CD14-positive monocyte (primary cell): ENCODE measurements around the gene NKD2. TPM values are rescaled to one million over a fixed set of nuclear protein-coding genes. Genes with fewer than 3 reads are reported as not detected.

Source experiments
- DNase-seq, 3 donors: peaks; one replicate each; pipeline ENCODE4 v3.0.0-alpha.2; 2011 to 2022
- H2AFZ ChIP-seq: 2 replicates; pipeline ENCODE4 v1.6.0; 2012; ENCODE audit warnings: mild to moderate bottlenecking, low read depth, low read length, inconsistent platforms; ENCODE audit not compliant: insufficient read depth, poor library complexity, severe bottlenecking
- H3K27ac ChIP-seq, 2 donors: 1 replicate in 1 of 2; 2 replicates in 1 of 2; pipeline ENCODE4 v1.5.1; 2012 to 2013; ENCODE audit warnings: low read length in 2 of 2, control low read depth in 1 of 2, inconsistent platforms in 1 of 2, low read depth in 1 of 2, mild to moderate bottlenecking in 1 of 2
- H3K27me3 ChIP-seq, 2 donors: one replicate each; pipeline versions ENCODE4 v1.6.0 to v1.6.1; 2011 to 2013; ENCODE audit warnings: low read length in 2 of 2; ENCODE audit not compliant: control insufficient read depth in 2 of 2, insufficient read depth in 2 of 2
- H3K36me3 ChIP-seq, 2 donors: replicated peaks in 1 of 2; 1 replicate in 1 of 2; 2 replicates in 1 of 2; pipeline versions ENCODE4 v1.5.1 to v1.6.1; 2012 to 2013; ENCODE audit warnings: low read length in 2 of 2, control low read depth in 1 of 2, inconsistent platforms in 1 of 2, mild to moderate bottlenecking in 1 of 2; ENCODE audit not compliant: insufficient read depth in 2 of 2, control insufficient read depth in 1 of 2
- H3K4me1 ChIP-seq, 2 donors: 1 replicate in 1 of 2; 2 replicates in 1 of 2; pipeline versions ENCODE4 v1.5.1 to v1.6.1; 2012 to 2013; ENCODE audit warnings: low read length in 2 of 2, control low read depth in 1 of 2, inconsistent platforms in 1 of 2, mild to moderate bottlenecking in 1 of 2, moderate library complexity in 1 of 2; ENCODE audit not compliant: insufficient read depth in 2 of 2, control insufficient read depth in 1 of 2
- H3K4me2 ChIP-seq: replicated peaks from 2 replicates; pipeline ENCODE3; 2012; ENCODE audit warnings: low read length, moderate library complexity, mild to moderate bottlenecking; ENCODE audit not compliant: poor library complexity, severe bottlenecking; ENCODE audit errors: extremely low read depth
- H3K4me3 ChIP-seq, 3 experiments: fragments of 200-600 bp in 1 of 3; sonication (generic) in 1 of 3; replicated peaks in 1 of 3; 1 replicate in 2 of 3; 2 replicates in 1 of 3; pipeline ENCODE4 v1.5.1; 2011 to 2013; ENCODE audit warnings: low read length in 3 of 3, mild to moderate bottlenecking in 3 of 3, control low read depth in 2 of 3, low read depth in 2 of 3, inconsistent platforms in 1 of 3, moderate library complexity in 1 of 3
- H3K79me2 ChIP-seq: 2 replicates; pipeline ENCODE4 v1.6.0; 2012; ENCODE audit warnings: mild to moderate bottlenecking, control low read depth, inconsistent platforms, low read length, moderate library complexity; ENCODE audit not compliant: insufficient read depth
- H3K9ac ChIP-seq: 2 replicates; pipeline ENCODE4 v1.6.0; 2017; ENCODE audit warnings: low read length, mild to moderate bottlenecking; ENCODE audit not compliant: insufficient read depth, poor library complexity, severe bottlenecking
- H3K9me3 ChIP-seq, 2 donors: replicated peaks in 1 of 2; 1 replicate in 1 of 2; 2 replicates in 1 of 2; pipeline versions ENCODE4 v1.5.1 to v1.6.1; 2012 to 2013; ENCODE audit warnings: low read length in 2 of 2, control low read depth in 1 of 2; ENCODE audit not compliant: control insufficient read depth in 1 of 2, insufficient read depth in 1 of 2
- H4K20me1 ChIP-seq: 2 replicates; pipeline ENCODE4 v1.6.0; 2012; ENCODE audit warnings: mild to moderate bottlenecking, low read length, control low read depth, moderate library complexity; ENCODE audit not compliant: insufficient read depth
- H3K27ac Mint-ChIP-seq, 7 donors: one replicate each; pipeline ENCODE4 v1.8.0; 2020; ENCODE audit warnings: mild to moderate bottlenecking in 7 of 7, mixed read lengths in 7 of 7, moderate library complexity in 6 of 7, inconsistent platforms in 2 of 7
- H3K27me3 Mint-ChIP-seq, 3 donors: one replicate each; pipeline ENCODE4 v1.8.0; 2021 to 2022; ENCODE audit warnings: low read depth in 3 of 3, mild to moderate bottlenecking in 3 of 3, mixed read lengths in 3 of 3, moderate library complexity in 3 of 3, inconsistent platforms in 1 of 3
- H3K36me3 Mint-ChIP-seq, 2 donors: one replicate each; pipeline ENCODE4 v1.8.0; 2020; ENCODE audit warnings: mixed read lengths in 2 of 2, inconsistent platforms in 1 of 2, mild to moderate bottlenecking in 1 of 2
- H3K4me1 Mint-ChIP-seq: one replicate; pipeline ENCODE4 v1.8.0; 2020; ENCODE audit warnings: mild to moderate bottlenecking, mixed read lengths
- H3K4me3 Mint-ChIP-seq, 2 donors: one replicate each; pipeline ENCODE4 v1.8.0; 2020; ENCODE audit warnings: mild to moderate bottlenecking in 2 of 2, mixed read lengths in 2 of 2, moderate library complexity in 1 of 2
- H3K9me3 Mint-ChIP-seq, 7 donors: one replicate each; pipeline ENCODE4 v1.8.0; 2020 to 2022; ENCODE audit warnings: mixed read lengths in 7 of 7, mild to moderate bottlenecking in 6 of 7, moderate library complexity in 6 of 7, inconsistent platforms in 2 of 7
- CTCF ChIP-seq: fragments of 200-600 bp; IDR thresholded peaks from one replicate; pipeline ENCODE4 v1.8.0; 2022; ENCODE audit warnings: antibody characterized with exemption, mild to moderate bottlenecking
- WGBS: methylation state at CpG from one replicate; pipeline ENCODE4 v1.1.5; 2013; ENCODE audit warnings: missing lambda C conversion rate; ENCODE audit not compliant: insufficient coverage; 5-methylcytosine and 5-hydroxymethylcytosine counted together
- intact Hi-C, 2 donors: fragments of 100-400 bp; cut with micrococcal nuclease; formaldehyde crosslinking; loops; one replicate each; pipeline versions ENCODE4 v1.15.0 to v1.15.1; 2023
- polyA plus RNA-seq, 3 donors: library from polyadenylated mRNA; depleted of rRNA in 1 of 3; unstranded in 2 of 3; stranded (reverse) in 1 of 3; fragments of 300-500 nt in 2 of 3; fragments of >200 nt in 1 of 3; fragmentation: Illumina TruSeq in 2 of 3; gene quantifications; 1 replicate in 2 of 3; 2 replicates in 1 of 3; pipeline ENCODE4 v1.2.3, GENCODE V29; 2012 to 2021

NKD2 gene
- polyA plus RNA-seq, 3 donors = not detected

GRCh38 chr5:1032551-1033027, 24.0 kb downstream of the NKD2 start:
- Mint-ChIP-seq H3K27ac (no peak overlapping the region), H3K9me3 (peaks cover 0 to 3% (median 0%) of the 10 kb centered on the region in 7 donors), H3K27me3 (peaks cover 2 to 4% (median 2%) of the 10 kb centered on the region in 3 donors), H3K36me3 (no peaks in the 10 kb centered on the region), H3K4me3 (no peak overlapping the region), H3K4me1 (no peaks in the 10 kb centered on the region)
- H3K9me3 ChIP-seq = no peaks in the 10 kb centered on the region
- WGBS = 95% methylated on average over 13 of the region's 14 CpGs
- no peaks in the 10 kb centered on the region for H3K79me2 ChIP-seq
- intact Hi-C loops = no loop called here
- DNase-seq = no peak
- no peaks in the 10 kb centered on the region for H3K36me3 ChIP-seq
- no peak overlapping the region for H3K4me3 ChIP-seq
- no peak for TF ChIP-seq CTCF
- H3K27ac ChIP-seq = no peak overlapping the region
- no peaks in the 10 kb centered on the region for H3K27me3 ChIP-seq
- H3K4me2 ChIP-seq = no peak overlapping the region
- H4K20me1 ChIP-seq = no peaks in the 10 kb centered on the region
- no peak overlapping the region for H2AFZ ChIP-seq
- H3K4me1 ChIP-seq = no peaks in the 10 kb centered on the region
- H3K9ac ChIP-seq = no peak overlapping the region

GRCh38 chr5:1033178-1033577, 24.6 kb downstream of the NKD2 start:
- no peaks in the 10 kb centered on the region for H3K9me3 ChIP-seq
- H3K4me3 Mint-ChIP-seq = no peak overlapping the region
- no peak overlapping the region for H3K9ac ChIP-seq
- no peaks in the 10 kb centered on the region for H3K79me2 ChIP-seq
- H3K27me3 ChIP-seq = no peaks in the 10 kb centered on the region
- H3K4me2 ChIP-seq = no peak overlapping the region
- no peak overlapping the region for H2AFZ ChIP-seq
- no peak for TF ChIP-seq CTCF
- H3K4me1 Mint-ChIP-seq = no peaks in the 10 kb centered on the region
- H3K27me3 Mint-ChIP-seq = peaks cover 2 to 4% (median 2%) of the 10 kb centered on the region in 3 donors
- H3K27ac ChIP-seq = no peak overlapping the region
- no peak overlapping the region for H3K27ac Mint-ChIP-seq
- no peak for DNase-seq
- no peaks in the 10 kb centered on the region for H3K4me1 ChIP-seq
- H4K20me1 ChIP-seq = no peaks in the 10 kb centered on the region
- WGBS = 94% methylated on average over 21 of the region's 26 CpGs
- no peaks in the 10 kb centered on the region for H3K36me3 Mint-ChIP-seq
- intact Hi-C loops = no loop called here
- H3K36me3 ChIP-seq = no peaks in the 10 kb centered on the region
- H3K4me3 ChIP-seq = no peak overlapping the region
- H3K9me3 Mint-ChIP-seq = peaks cover 0 to 3% (median 0%) of the 10 kb centered on the region in 7 donors
